K562 (cell line): ENCODE data around the gene FES. TPM values are rescaled to one million over a fixed set of nuclear protein-coding genes. Genes with fewer than 3 reads are reported as not detected.

Experiments
- CAMTA2 ChIP-seq: fragments of 250-450 bp; sonication (Bioruptor Pico); conservative IDR thresholded peaks from 2 replicates; pipeline ENCODE4 v1.5.1; 2022
- HMGN3 ChIP-seq: IDR thresholded peaks from 2 replicates; pipeline ENCODE4 v1.6.1; 2011; ENCODE audit warnings: borderline replicate concordance, low read depth, mild to moderate bottlenecking, mixed read lengths, low read length; ENCODE audit not compliant: insufficient read length; ENCODE audit errors: extremely low read depth
- MYNN ChIP-seq, 2 experiments: sonication (generic); formaldehyde crosslinking in 1 of 2; IDR thresholded peaks; 2 replicates each; pipeline versions ENCODE4 v1.5.0 to v1.6.1; 2016 to 2020; ENCODE audit warnings: antibody characterized with exemption in 1 of 2, missing genetic modification reagents in 1 of 2
- NCOA1 ChIP-seq: fragments of 450-650 bp; IDR thresholded peaks from 2 replicates; pipeline ENCODE4 v1.6.1; 2016; ENCODE audit warnings: low read depth
- NCOA2 ChIP-seq, 2 experiments: fragments of 450-650 bp; IDR thresholded peaks; 2 replicates each; pipeline ENCODE4 v1.6.1; 2018; ENCODE audit warnings: mild to moderate bottlenecking in 2 of 2, moderate library complexity in 1 of 2; ENCODE audit not compliant: partially characterized antibody in 2 of 2
- NRF1 ChIP-seq, 2 experiments: fragments of 450-650 bp; IDR thresholded peaks in 1 of 2; conservative IDR thresholded peaks in 1 of 2; 2 replicates each; pipeline ENCODE4 v1.6.1; 2014; ENCODE audit warnings: mild to moderate bottlenecking in 2 of 2
- SMARCB1 ChIP-seq: IDR thresholded peaks from 2 replicates; pipeline ENCODE4 v1.6.1; 2011; ENCODE audit warnings: improper control_type of control experiment, low read depth; ENCODE audit not compliant: insufficient read length
- SOX6 ChIP-seq: fragments of 450-650 bp; IDR thresholded peaks from 2 replicates; pipeline ENCODE4 v1.6.1; 2014; ENCODE audit warnings: mild to moderate bottlenecking
- SRSF3 ChIP-seq: fragments of 200-400 bp; formaldehyde crosslinking; IDR thresholded peaks from 2 replicates; pipeline ENCODE4 v1.6.1; 2016; ENCODE audit warnings: mild to moderate bottlenecking, low read length, moderate library complexity; ENCODE audit not compliant: insufficient read depth
- TAF9B ChIP-seq: fragments of 450-650 bp; IDR thresholded peaks from 2 replicates; pipeline ENCODE4 v1.6.1; 2018; ENCODE audit warnings: mild to moderate bottlenecking; ENCODE audit not compliant: partially characterized antibody
- TEAD4 ChIP-seq, 2 experiments: sonication (generic) in 1 of 2; formaldehyde crosslinking in 1 of 2; IDR thresholded peaks; 2 replicates each; pipeline versions ENCODE4 v1.6.1 to v1.8.0; 2012 to 2022; ENCODE audit warnings: borderline replicate concordance in 1 of 2, inconsistent platforms in 1 of 2, low read length in 1 of 2, mild to moderate bottlenecking in 1 of 2, missing genetic modification reagents in 1 of 2
- ZFP30 ChIP-seq: fragments of 250-450 bp; sonication (Bioruptor Pico); IDR thresholded peaks from 2 replicates; pipeline ENCODE4 v1.8.0; 2022; ENCODE audit warnings: moderate library complexity, mild to moderate bottlenecking, inconsistent platforms, borderline replicate concordance
- ZNF121 ChIP-seq: sonication (generic); formaldehyde crosslinking; conservative IDR thresholded peaks from 2 replicates; pipeline ENCODE4 v1.8.0; 2022; ENCODE audit warnings: missing genetic modification reagents
- ZNF3 ChIP-seq: fragments of 250-450 bp; sonication (Bioruptor Pico); IDR thresholded peaks from 2 replicates; pipeline ENCODE4 v1.5.0; 2021; ENCODE audit warnings: mild to moderate bottlenecking, moderate library complexity
- polyA plus RNA-seq, 8 experiments: library from polyadenylated mRNA; depleted of rRNA in 4 of 8; stranded (reverse) in 5 of 8; unstranded in 3 of 8; fragments of >200 nt; fragmentation: Nextera tagmentation in 2 of 8; fragmentation: Illumina TruSeq in 1 of 8; extraction: Ambion mirVana in 2 of 8; extraction: Trizol in 1 of 8; gene quantifications; 2 replicates each; pipeline versions ENCODE4 v1.2.1 to v1.2.3, GENCODE V29; 2011 to 2014; ENCODE audit warnings: inconsistent platforms in 1 of 8, missing spikeins in 1 of 8
- total RNA-seq, 7 experiments: library from RNA; depleted of rRNA in 6 of 7; stranded (reverse); fragments of >200 nt in 6 of 7; fragmentation: Illumina TruSeq in 2 of 7; extraction: Trizol in 2 of 7; gene quantifications; 2 replicates each; pipeline versions ENCODE4 v1.2.1 to v1.2.3, GENCODE V29; 2011 to 2021; ENCODE audit warnings: low replicate concordance in 1 of 7
- TF ChIP-seq, protein P1 (sequence below): fragments of 450-650 bp; IDR thresholded peaks from 2 replicates; pipeline ENCODE4 v1.6.1; 2016; ENCODE audit warnings: low read depth
- TF ChIP-seq, protein P2 (sequence below): sonication (generic); formaldehyde crosslinking; IDR thresholded peaks from 2 replicates; pipeline ENCODE4 v1.8.1; 2023; ENCODE audit warnings: mild to moderate bottlenecking, missing genetic modification reagents, moderate library complexity
- TF ChIP-seq, protein P3 (sequence below): fragments of 250-450 bp; sonication (Bioruptor Pico); IDR thresholded peaks from 2 replicates; pipeline ENCODE4 v1.5.0; 2021

The FES gene
- total and polyA plus RNA-seq, 9 of the 15 experiments (the other 6 are each of a cell fraction or from before 2014, with no cell fraction given) = 0.38 to 2.6 (median 0.82) TPM

DNA sequence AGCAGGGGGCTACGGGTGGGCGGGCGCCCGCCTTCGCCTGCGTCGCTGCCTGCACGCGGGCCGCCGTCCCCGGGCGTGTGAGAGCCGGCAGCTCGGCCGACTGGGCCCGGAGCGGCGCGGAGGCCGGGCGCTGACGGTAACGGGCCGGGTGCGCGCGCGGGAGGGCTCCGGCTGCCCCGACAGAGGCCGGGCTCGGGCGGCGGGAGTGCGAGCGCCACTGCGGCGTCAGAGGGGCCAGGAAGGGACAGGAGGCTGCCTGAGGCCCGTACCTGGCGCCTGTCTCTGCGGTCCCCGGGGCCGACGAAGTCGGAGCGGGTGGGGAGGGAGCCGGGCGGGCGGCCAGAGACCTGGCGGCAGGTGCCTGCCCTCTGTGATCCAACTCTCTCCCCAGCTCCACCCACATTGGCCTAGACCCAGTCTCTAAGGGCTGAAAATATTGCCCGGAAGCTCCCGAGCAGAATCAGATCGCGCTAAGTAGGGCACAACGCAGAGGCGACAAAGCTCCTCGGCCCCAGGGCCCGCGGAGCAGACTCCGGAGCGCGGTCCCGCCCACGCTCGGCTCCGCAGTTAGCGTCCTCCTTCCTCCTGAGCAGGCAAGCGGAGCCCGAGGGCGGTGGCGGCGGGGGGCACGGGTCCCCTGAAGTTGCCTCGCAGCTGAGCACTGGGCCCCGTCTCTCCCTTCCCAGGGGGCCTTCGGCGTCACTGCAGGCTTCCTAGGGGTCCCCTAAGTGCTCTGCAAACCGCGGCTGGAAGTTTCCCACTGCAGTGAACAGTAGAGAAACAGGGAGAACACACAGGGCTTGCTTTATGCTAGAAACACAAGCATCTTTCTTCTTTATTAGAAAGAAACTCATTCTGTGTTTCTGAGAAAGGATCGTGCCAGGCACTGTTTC lies 18.8 kb downstream of the FES start, which contains the start of gene MAN2A2 (continued):
- peak; percentile 77 to 80 for TF ChIP-seq NRF1 (conservative IDR thresholded peaks at IDR 0.05 in 1 of 2, IDR thresholded peaks at IDR 0.05 in 1 of 2)
- TF ChIP-seq ZNF121 (CRISPR knock-in tag) = no peak
- TF ChIP-seq NCOA1 = no peak
- TF ChIP-seq, protein P1, sequence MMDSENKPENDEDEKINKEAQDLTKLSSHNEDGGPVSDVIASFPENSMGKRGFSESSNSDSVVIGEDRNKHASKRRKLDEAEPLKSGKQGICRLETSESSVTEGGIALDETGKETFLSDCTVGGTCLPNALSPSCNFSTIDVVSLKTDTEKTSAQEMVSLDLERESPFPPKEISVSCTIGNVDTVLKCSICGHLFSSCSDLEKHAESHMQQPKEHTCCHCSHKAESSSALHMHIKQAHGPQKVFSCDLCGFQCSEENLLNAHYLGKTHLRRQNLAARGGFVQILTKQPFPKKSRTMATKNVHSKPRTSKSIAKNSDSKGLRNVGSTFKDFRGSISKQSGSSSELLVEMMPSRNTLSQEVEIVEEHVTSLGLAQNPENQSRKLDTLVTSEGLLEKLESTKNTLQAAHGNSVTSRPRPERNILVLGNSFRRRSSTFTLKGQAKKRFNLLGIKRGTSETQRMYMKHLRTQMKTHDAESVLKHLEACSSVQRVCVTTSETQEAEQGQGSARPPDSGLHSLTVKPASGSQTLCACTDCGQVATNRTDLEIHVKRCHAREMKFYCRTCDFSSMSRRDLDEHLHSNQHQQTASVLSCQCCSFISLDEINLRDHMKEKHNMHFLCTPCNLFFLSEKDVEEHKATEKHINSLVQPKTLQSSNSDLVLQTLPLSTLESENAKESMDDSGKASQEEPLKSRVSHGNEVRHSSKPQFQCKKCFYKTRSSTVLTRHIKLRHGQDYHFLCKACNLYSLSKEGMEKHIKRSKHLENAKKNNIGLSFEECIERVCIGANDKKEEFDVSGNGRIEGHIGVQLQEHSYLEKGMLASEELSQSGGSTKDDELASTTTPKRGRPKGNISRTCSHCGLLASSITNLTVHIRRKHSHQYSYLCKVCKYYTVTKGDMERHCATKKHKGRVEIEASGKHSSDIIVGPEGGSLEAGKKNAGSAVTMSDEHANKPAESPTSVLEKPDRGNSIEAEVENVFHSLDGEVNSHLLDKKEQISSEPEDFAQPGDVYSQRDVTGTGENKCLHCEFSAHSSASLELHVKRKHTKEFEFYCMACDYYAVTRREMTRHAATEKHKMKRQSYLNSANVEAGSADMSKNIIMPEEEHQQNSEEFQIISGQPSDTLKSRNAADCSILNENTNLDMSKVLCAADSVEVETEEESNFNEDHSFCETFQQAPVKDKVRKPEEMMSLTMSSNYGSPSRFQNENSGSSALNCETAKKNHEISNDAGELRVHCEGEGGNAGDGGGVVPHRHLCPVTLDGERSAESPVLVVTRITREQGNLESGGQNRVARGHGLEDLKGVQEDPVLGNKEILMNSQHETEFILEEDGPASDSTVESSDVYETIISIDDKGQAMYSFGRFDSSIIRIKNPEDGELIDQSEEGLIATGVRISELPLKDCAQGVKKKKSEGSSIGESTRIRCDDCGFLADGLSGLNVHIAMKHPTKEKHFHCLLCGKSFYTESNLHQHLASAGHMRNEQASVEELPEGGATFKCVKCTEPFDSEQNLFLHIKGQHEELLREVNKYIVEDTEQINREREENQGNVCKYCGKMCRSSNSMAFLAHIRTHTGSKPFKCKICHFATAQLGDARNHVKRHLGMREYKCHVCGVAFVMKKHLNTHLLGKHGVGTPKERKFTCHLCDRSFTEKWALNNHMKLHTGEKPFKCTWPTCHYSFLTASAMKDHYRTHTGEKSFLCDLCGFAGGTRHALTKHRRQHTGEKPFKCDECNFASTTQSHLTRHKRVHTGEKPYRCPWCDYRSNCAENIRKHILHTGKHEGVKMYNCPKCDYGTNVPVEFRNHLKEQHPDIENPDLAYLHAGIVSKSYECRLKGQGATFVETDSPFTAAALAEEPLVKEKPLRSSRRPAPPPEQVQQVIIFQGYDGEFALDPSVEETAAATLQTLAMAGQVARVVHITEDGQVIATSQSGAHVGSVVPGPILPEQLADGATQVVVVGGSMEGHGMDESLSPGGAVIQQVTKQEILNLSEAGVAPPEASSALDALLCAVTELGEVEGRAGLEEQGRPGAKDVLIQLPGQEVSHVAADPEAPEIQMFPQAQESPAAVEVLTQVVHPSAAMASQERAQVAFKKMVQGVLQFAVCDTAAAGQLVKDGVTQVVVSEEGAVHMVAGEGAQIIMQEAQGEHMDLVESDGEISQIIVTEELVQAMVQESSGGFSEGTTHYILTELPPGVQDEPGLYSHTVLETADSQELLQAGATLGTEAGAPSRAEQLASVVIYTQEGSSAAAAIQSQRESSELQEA = no peak
- TF ChIP-seq CAMTA2 = no peak
- no peak for TF ChIP-seq SOX6
- TF ChIP-seq NCOA2 (IDR thresholded peaks at IDR 0.05; ENCODE audit: partially characterized antibody in 2 of 2) = no peak
- TF ChIP-seq, protein P2, sequence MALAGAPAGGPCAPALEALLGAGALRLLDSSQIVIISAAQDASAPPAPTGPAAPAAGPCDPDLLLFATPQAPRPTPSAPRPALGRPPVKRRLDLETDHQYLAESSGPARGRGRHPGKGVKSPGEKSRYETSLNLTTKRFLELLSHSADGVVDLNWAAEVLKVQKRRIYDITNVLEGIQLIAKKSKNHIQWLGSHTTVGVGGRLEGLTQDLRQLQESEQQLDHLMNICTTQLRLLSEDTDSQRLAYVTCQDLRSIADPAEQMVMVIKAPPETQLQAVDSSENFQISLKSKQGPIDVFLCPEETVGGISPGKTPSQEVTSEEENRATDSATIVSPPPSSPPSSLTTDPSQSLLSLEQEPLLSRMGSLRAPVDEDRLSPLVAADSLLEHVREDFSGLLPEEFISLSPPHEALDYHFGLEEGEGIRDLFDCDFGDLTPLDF (CRISPR knock-in tag) = no peak
- TF ChIP-seq, protein P3, sequence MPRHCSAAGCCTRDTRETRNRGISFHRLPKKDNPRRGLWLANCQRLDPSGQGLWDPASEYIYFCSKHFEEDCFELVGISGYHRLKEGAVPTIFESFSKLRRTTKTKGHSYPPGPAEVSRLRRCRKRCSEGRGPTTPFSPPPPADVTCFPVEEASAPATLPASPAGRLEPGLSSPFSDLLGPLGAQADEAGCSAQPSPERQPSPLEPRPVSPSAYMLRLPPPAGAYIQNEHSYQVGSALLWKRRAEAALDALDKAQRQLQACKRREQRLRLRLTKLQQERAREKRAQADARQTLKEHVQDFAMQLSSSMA = no peak
- peak; percentile 27; the same call in 1 of the 2 replicates for TF ChIP-seq TEAD4 (IDR thresholded peaks at IDR 0.05; ENCODE audit: low read length)
- peak; percentile 41; the same call in 1 of the 2 replicates for TF ChIP-seq TEAD4 (CRISPR knock-in tag; IDR thresholded peaks at IDR 0.05; ENCODE audit: borderline replicate concordance)
- peak; percentile 54 for TF ChIP-seq TAF9B
- TF ChIP-seq HMGN3 = peak; percentile 41
- no peak for TF ChIP-seq ZFP30 (CRISPR knock-in tag)
- TF ChIP-seq SRSF3 = 0 out of 2 replicates have a peak, but pooled peaks have one; percentile 49
- peak; percentile 44; the same call in 1 of the 2 replicates for TF ChIP-seq MYNN (IDR thresholded peaks at IDR 0.05)
- no peak for TF ChIP-seq MYNN (CRISPR knock-in tag; IDR thresholded peaks at IDR 0.05)
- TF ChIP-seq SMARCB1 = no peak
- no peak for TF ChIP-seq ZNF3 (CRISPR knock-in tag)
